PC-3 (cell line): ENCODE measurements around the gene PACRG. TPM values are rescaled to one million over a fixed set of nuclear protein-coding genes. Genes with fewer than 3 reads are reported as not detected.

Source experiments
- ATAC-seq: fragments of 200-7000 bp; cut with Tn5 transposase; 2 replicates; pipeline ENCODE4 v1.9.1; 2020; ENCODE audit warnings: mild to moderate bottlenecking, moderate library complexity
- BruUV-seq: library from RNA; stranded (reverse); fragments of 400-500 nt; replicated peaks from 2 replicates; lab custom pipeline; 2021; lab: Mats Ljungman, UMichigan
- CTCF ChIA-PET: fragments of 300-600 bp; sonication (Branson Sonifier 250); formaldehyde crosslinking; loops from one replicate; lab custom pipeline; 2022; ENCODE audit warnings: antibody characterized with exemption; lab: Charles Lee
- POLR2A ChIA-PET: fragments of 300-600 bp; sonication (Branson Sonifier 250); formaldehyde crosslinking; loops from one replicate; lab custom pipeline; 2022; ENCODE audit warnings: antibody characterized with exemption; ENCODE audit not compliant: unreplicated experiment; lab: Charles Lee
- DNase-seq: peaks from one replicate; pipeline ENCODE4 v3.0.0-alpha.2; 2015
- H2AFZ ChIP-seq: fragments of 300-600 bp; sonication (generic); 2 replicates; pipeline ENCODE4 v1.6.0; 2016; ENCODE audit warnings: antibody characterized with exemption, low read length
- H3F3A ChIP-seq: fragments of 300-600 bp; sonication (generic); one replicate; pipeline ENCODE4 v1.6.0; 2017; ENCODE audit warnings: antibody characterized with exemption, low read length, control low read depth, mild to moderate bottlenecking; ENCODE audit not compliant: unreplicated experiment
- H3K27ac ChIP-seq: fragments of 300-600 bp; sonication (generic); 2 replicates; pipeline ENCODE4 v1.5.1; 2016; ENCODE audit warnings: mild to moderate bottlenecking, low read length
- H3K27me3 ChIP-seq: fragments of 300-600 bp; sonication (generic); 2 replicates; pipeline ENCODE4 v1.6.1; 2016; ENCODE audit warnings: low read length, mixed read lengths
- H3K36me3 ChIP-seq: fragments of 300-600 bp; sonication (generic); 2 replicates; pipeline ENCODE4 v1.6.1; 2016; ENCODE audit warnings: low read depth, mixed run types, low read length, mixed read lengths
- H3K4me1 ChIP-seq: fragments of 300-600 bp; sonication (generic); 2 replicates; pipeline ENCODE4 v1.5.1; 2016; ENCODE audit warnings: low read length; ENCODE audit not compliant: insufficient read depth
- H3K4me2 ChIP-seq: fragments of 300-600 bp; sonication (generic); 2 replicates; pipeline ENCODE4 v1.6.0; 2016; ENCODE audit warnings: low read length
- H3K4me3 ChIP-seq: fragments of 300-600 bp; sonication (generic); 2 replicates; pipeline ENCODE4 v1.5.1; 2016; ENCODE audit warnings: mild to moderate bottlenecking, low read length, mixed read lengths
- H3K79me2 ChIP-seq: fragments of 300-600 bp; sonication (generic); 2 replicates; pipeline ENCODE4 v1.6.1; 2017; ENCODE audit warnings: low read length, mixed read lengths
- H3K9ac ChIP-seq: fragments of 300-600 bp; sonication (generic); 2 replicates; pipeline ENCODE4 v1.6.0; 2016; ENCODE audit warnings: mild to moderate bottlenecking, low read length
- H3K9me2 ChIP-seq: fragments of 300-600 bp; sonication (generic); replicated peaks from 2 replicates; pipeline ENCODE4 v1.6.1; 2016; ENCODE audit warnings: mixed run types, low read length, mixed read lengths
- H3K9me3 ChIP-seq: fragments of 300-600 bp; sonication (generic); 2 replicates; pipeline ENCODE4 v1.6.1; 2016; ENCODE audit warnings: low read length, mixed read lengths
- H4K20me1 ChIP-seq: fragments of 300-600 bp; sonication (generic); 2 replicates; pipeline ENCODE4 v1.6.1; 2016; ENCODE audit warnings: low read length, mixed read lengths
- CTCF ChIP-seq: fragments of 300-600 bp; sonication (generic); conservative IDR thresholded peaks from 2 replicates; pipeline ENCODE4 v1.5.1; 2017; ENCODE audit warnings: antibody characterized with exemption, low read depth, mild to moderate bottlenecking, low read length
- EZH2 ChIP-seq: fragments of 300-600 bp; sonication (generic); IDR thresholded peaks from one replicate; pipeline ENCODE4 v1.6.1; 2017; ENCODE audit warnings: antibody characterized with exemption, mild to moderate bottlenecking, low read length; ENCODE audit not compliant: unreplicated experiment
- EZH2phosphoT487 ChIP-seq: fragments of 300-600 bp; sonication (generic); IDR thresholded peaks from 2 replicates; pipeline ENCODE4 v1.6.1; 2018; ENCODE audit warnings: mild to moderate bottlenecking, antibody characterized with exemption, low read length, borderline replicate concordance
- intact Hi-C: fragments of 100-400 bp; cut with micrococcal nuclease; formaldehyde crosslinking; loops from 2 replicates; pipeline ENCODE4 v1.9.0; 2023
- total RNA-seq: library from RNA; depleted of rRNA; stranded (reverse); fragments of >200 nt; gene quantifications from 2 replicates; pipeline ENCODE4 v1.2.3, GENCODE V29; 2014

Gene PACRG
- total RNA-seq, 1 experiment from 2014 or later, result not detected

- no peaks in the 10 kb centered on the region for H3K9me2 ChIP-seq
- H3K4me3 ChIP-seq, result no peak overlapping the region
- no peaks in the 10 kb centered on the region for H3K27me3 ChIP-seq
- no peak for TF ChIP-seq EZH2
- no peak for TF ChIP-seq EZH2phosphoT487
- no peak for TF ChIP-seq CTCF
- no TSS peak for BruUV-seq
- no peaks in the 10 kb centered on the region for H3K36me3 ChIP-seq
- no peaks in the 10 kb centered on the region for H3K79me2 ChIP-seq
- ChIA-PET CTCF (no interaction called here), POLR2A (no interaction called here)
- no peaks in the 10 kb centered on the region for H4K20me1 ChIP-seq
- no peak overlapping the region for H3K4me2 ChIP-seq
- H2AFZ ChIP-seq, result no peak overlapping the region
- H3K4me1 ChIP-seq, result no peaks in the 10 kb centered on the region
- H3K9ac ChIP-seq, result no peak overlapping the region
- ATAC-seq (no peak), DNase-seq (no peak)
- no peak overlapping the region for H3K27ac ChIP-seq
- H3F3A ChIP-seq, result no peaks in the 10 kb centered on the region
- intact Hi-C loops, result no loop called here
- H3K9me3 ChIP-seq, result no peaks in the 10 kb centered on the region
Measured at GRCh38 chr6:163212123-163212522, 484.3 kb downstream of the PACRG start.

DNA sequence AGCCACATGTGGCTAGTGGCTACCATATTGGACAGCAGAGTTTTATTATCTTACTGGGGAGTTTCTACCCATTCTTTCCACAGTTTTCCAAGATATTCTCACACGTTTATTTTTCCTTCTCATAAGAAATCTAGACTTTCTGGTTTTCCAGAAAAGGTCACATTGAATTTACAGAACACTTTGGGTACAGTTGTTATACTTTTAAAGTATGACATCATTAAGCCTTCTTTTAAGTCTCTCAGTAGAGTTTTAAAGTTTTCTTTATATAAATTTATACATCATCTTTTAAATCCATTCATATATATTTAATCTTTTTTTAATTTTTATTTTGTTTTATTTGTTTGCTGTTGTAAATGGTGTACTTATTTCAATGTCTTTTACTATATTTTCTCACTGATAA, 486.5 kb downstream of the PACRG start:
- POLR2A ChIA-PET, result no interaction called here
- intact Hi-C loops, result no loop called here
- H3K79me2 ChIP-seq, result no peaks in the 10 kb centered on the region
- no peaks in the 10 kb centered on the region for H3F3A ChIP-seq
- BruUV-seq, result no TSS peak
- H4K20me1 ChIP-seq, result no peaks in the 10 kb centered on the region
- DNase-seq (no peak), ATAC-seq (no peak)
- H3K9ac ChIP-seq, result no peak overlapping the region
- H3K9me3 ChIP-seq, result no peaks in the 10 kb centered on the region
- H2AFZ ChIP-seq, result no peak overlapping the region
- no peak for TF ChIP-seq EZH2
- no peak for TF ChIP-seq EZH2phosphoT487
- no peak for TF ChIP-seq CTCF
- H3K4me2 ChIP-seq, result no peak overlapping the region
- no peaks in the 10 kb centered on the region for H3K36me3 ChIP-seq
- no peaks in the 10 kb centered on the region for H3K27me3 ChIP-seq
- no peaks in the 10 kb centered on the region for H3K9me2 ChIP-seq
- H3K4me3 ChIP-seq, result no peak overlapping the region
- CTCF ChIA-PET, result no interaction called here
- no peaks in the 10 kb centered on the region for H3K4me1 ChIP-seq
- H3K27ac ChIP-seq, result no peak overlapping the region

- no peaks in the 10 kb centered on the region for H4K20me1 ChIP-seq
- no peak overlapping the region for H3K4me2 ChIP-seq
- no peak overlapping the region for H2AFZ ChIP-seq
- H3K79me2 ChIP-seq, result no peaks in the 10 kb centered on the region
- H3K9ac ChIP-seq, result no peak overlapping the region
- BruUV-seq, result no TSS peak
- no peak overlapping the region for H3K4me3 ChIP-seq
- intact Hi-C loops, result no loop called here
- H3F3A ChIP-seq, result no peaks in the 10 kb centered on the region
- no peak for ATAC-seq
- ChIA-PET CTCF (no interaction called here), POLR2A (no interaction called here)
- H3K27me3 ChIP-seq, result no peaks in the 10 kb centered on the region
- TF ChIP-seq CTCF (no peak), EZH2phosphoT487 (no peak), EZH2 (no peak)
- no peaks in the 10 kb centered on the region for H3K9me2 ChIP-seq
- no peaks in the 10 kb centered on the region for H3K36me3 ChIP-seq
- H3K27ac ChIP-seq, result no peak overlapping the region
- no peaks in the 10 kb centered on the region for H3K9me3 ChIP-seq
- DNase-seq, result no peak
- H3K4me1 ChIP-seq, result no peaks in the 10 kb centered on the region
Measured at GRCh38 chr6:163218361-163218894, 490.7 kb downstream of the PACRG start.
